ENCODE results near the gene LTB4R2.

Gene LTB4R2

GRCh38 chr14:24300326-24300980, 9.5 kb upstream of the LTB4R2 start:
- TF ChIP-seq, protein P1, sequence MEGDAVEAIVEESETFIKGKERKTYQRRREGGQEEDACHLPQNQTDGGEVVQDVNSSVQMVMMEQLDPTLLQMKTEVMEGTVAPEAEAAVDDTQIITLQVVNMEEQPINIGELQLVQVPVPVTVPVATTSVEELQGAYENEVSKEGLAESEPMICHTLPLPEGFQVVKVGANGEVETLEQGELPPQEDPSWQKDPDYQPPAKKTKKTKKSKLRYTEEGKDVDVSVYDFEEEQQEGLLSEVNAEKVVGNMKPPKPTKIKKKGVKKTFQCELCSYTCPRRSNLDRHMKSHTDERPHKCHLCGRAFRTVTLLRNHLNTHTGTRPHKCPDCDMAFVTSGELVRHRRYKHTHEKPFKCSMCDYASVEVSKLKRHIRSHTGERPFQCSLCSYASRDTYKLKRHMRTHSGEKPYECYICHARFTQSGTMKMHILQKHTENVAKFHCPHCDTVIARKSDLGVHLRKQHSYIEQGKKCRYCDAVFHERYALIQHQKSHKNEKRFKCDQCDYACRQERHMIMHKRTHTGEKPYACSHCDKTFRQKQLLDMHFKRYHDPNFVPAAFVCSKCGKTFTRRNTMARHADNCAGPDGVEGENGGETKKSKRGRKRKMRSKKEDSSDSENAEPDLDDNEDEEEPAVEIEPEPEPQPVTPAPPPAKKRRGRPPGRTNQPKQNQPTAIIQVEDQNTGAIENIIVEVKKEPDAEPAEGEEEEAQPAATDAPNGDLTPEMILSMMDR (IDR thresholded peaks at IDR 0.05; ENCODE audit: low read depth, low read length) = no peak

GRCh38 chr14:24304019-24304387, 5.9 kb upstream of the LTB4R2 start:
- H3K4me3 ChIP-seq (ENCODE audit: low read depth, low read length) = no peak overlapping the region
- TF ChIP-seq, protein P1 (IDR thresholded peaks at IDR 0.05; ENCODE audit: low read depth, low read length) = no peak

More at GRCh38 chr14:24300326-24300980, 9.5 kb upstream of the LTB4R2 start:
- H3K4me3 ChIP-seq (ENCODE audit: low read depth, low read length) = peak overlapping the region; percentile 96

DNA sequence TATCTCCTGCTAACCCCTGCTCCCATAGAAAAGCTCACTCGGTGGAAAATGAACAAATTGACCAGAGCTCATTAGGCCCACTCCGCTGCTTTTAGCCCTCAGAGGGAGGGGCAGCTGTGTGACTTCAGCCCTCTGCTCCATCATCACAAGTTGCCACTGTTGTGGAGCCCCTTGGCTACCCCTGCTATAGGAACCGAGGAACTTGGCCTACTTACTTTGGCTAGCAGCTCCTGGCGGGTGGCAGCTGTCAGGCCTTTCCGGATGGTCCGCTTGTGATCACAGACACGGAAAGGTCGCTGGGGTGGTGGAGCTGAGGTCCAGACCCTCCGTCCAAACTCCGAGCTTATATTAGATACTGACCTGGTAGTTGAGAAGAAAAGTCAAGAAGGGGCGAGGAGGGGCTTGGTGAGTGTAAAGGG, 2.8 kb upstream of the LTB4R2 start:
- TF ChIP-seq, protein P1 (IDR thresholded peaks at IDR 0.05; ENCODE audit: low read depth, low read length) = no peak
- H3K4me3 ChIP-seq (ENCODE audit: low read depth, low read length) = no peak overlapping the region

- TF ChIP-seq, protein P1 (IDR thresholded peaks at IDR 0.05; ENCODE audit: low read depth, low read length) = peak; percentile 96
- no peak within 1 kb of the TSS for H3K4me3 ChIP-seq (ENCODE audit: low read depth, low read length)
These were observed 2.2 kb upstream of the LTB4R2 start, which contains the start of gene CIDEB for GRCh38 chr14:24307575-24308341. Gene CIDEB, minus strand, starts transcription at chr14:24307977. Its CDS starts 119 bp downstream, at chr14:24307858.

DNA sequence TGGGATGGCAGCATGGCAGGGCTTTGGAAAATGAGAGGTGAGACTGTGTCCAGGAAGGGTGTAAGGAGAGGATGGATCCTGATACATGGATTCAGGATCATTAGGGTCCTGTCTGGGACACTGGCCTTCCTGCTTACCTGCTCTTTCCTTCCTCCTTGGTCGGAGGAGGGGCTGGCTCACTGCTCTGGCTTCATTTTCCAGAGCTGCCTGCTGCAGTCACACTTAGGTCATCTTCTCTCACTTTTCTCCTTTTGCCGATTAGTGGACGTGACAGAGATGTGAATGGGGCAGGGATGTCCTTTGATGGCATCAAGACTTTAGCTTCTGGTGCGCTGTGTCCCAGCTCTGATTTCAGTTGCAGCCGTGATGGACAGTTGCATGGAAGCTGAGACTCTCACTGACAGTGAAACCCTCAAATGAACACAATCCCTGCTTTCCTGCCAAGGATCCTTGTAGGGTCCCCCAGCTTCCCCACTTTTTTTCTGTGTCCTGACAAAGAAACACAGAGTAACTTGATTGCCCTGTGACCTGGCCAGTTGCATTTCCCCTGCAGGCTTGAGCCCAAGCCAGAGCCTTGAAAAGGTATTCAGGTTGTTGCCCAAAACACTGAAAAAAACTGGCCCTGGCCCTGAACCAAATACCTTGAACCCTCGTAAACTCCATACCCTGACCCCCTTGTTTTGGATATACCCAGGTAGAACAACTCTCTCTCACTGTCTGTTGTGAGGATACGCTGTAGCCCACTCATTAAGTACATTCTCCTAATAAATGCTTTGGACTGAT, 1.4 kb upstream of the LTB4R2 start:
- TF ChIP-seq, protein P1 (IDR thresholded peaks at IDR 0.05; ENCODE audit: low read depth, low read length) = no peak
- H3K4me3 ChIP-seq (ENCODE audit: low read depth, low read length) = no peak overlapping the region

DNA sequence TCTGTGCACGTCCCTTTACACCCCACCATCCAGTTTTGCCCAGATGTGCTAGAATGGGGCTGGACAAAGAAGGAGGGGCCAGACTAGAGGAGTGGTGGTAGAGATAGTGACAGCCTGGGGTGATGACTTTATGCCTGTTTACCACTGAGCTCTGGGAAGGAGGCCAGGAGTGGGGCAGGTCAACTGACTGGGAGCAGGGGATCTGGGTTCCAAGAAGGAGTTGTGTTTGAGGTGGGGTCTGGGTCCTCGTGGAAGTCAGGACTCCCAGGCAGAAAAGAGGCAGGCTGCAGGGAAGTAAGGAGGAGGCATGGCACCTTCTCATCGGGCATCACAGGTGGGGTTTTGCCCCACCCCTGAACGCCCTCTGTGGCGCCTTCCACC, 315 bp downstream of the LTB4R2 start:
- H3K4me3 ChIP-seq (ENCODE audit: low read depth, low read length) = no peak overlapping the region
- TF ChIP-seq, protein P1 (IDR thresholded peaks at IDR 0.05; ENCODE audit: low read depth, low read length) = no peak

Measured in WI38 (cell line).